GM21423 (cell line): ENCODE results near the gene ZNF362.
"Not testable (repeated sequence)": the region's sequence is repeated elsewhere in the genome, so short reads cannot be mapped to it uniquely, and the experiment has no call there.

Experiments
- ATAC-seq: cut with Tn5 transposase; IDR thresholded peaks from one replicate; pipeline ENCODE4 v1.9.1; 2021; ENCODE audit warnings: mild to moderate bottlenecking, moderate library complexity; ENCODE audit not compliant: unreplicated experiment

Gene ZNF362

DNA sequence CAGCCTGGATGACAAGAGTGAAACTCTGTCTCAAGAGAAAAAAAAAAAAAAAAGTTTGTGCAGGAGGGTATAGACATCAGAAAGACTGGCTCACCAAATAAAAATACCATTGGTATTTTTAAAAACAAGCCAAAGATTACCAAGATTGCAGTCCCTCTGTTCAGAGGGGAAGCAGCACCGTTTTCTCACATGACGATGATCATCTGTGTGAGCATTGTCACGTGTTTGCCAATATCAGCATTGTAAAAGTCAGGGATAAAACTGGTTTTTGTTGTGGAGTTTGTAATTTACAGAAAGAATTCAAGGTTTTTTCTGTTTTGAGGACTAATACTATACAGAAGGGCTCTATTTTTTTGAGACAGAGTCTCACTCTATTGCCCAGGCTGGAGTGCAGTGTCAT, 26.5 kb downstream of the ZNF362 start:
- ATAC-seq: no peak

GRCh38 chr1:33284049-33284448, 27.8 kb downstream of the ZNF362 start:
- no peak for ATAC-seq

DNA sequence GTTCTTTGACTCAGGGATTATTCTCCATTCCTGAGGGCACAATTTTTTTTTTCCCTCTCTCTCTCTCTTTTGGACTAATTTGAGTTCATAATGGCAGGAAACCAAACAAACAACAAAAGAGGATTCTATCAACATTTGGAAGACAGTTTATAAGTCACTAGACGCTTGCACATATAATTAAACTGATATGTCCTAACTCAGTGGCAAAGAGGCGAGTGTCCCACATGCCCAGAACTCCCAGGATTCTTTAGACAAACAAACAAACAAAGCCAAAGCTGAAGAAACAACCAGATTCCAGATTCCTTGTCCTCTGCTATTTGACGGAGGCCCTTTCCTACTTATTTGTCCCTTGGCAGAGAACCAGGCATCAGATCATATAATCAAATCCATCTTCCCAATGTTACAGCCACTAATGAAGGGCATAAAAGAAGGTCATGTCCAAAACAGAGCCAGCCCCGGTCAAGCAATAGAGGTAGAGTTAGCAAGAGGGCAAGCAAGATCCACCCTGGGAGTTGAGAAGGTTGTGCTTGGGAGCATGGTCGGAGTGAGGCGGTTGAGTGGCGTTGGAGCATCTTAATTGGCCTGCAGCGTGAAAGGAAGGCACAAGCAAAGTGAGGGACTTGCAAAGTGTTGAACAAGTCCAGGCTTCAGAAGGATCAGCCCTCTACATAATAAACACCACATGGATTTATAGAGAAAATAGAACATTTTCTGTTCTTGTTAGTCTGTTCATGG, 30.3 kb downstream of the ZNF362 start:
- ATAC-seq: no peak

DNA sequence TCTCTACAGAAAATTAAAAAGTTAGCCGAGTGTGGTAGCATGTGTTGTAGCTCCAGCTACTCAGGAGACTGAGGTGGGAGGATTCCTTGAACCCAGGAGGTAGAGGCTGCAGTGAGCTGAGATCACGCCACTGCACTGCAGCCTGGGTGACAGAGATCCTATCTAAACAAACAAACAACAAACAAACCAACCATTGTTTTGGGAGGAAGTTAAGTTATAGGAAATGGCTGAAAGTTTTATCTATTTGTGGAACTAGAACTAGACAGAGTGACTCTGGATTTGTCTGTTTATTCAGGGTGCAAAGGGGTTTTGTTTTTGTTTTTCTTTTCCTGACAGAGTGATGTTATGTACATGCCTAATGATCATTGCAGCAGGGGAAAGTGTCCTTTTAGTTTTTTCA, 31.0 kb downstream of the ZNF362 start:
- ATAC-seq: no peak

DNA sequence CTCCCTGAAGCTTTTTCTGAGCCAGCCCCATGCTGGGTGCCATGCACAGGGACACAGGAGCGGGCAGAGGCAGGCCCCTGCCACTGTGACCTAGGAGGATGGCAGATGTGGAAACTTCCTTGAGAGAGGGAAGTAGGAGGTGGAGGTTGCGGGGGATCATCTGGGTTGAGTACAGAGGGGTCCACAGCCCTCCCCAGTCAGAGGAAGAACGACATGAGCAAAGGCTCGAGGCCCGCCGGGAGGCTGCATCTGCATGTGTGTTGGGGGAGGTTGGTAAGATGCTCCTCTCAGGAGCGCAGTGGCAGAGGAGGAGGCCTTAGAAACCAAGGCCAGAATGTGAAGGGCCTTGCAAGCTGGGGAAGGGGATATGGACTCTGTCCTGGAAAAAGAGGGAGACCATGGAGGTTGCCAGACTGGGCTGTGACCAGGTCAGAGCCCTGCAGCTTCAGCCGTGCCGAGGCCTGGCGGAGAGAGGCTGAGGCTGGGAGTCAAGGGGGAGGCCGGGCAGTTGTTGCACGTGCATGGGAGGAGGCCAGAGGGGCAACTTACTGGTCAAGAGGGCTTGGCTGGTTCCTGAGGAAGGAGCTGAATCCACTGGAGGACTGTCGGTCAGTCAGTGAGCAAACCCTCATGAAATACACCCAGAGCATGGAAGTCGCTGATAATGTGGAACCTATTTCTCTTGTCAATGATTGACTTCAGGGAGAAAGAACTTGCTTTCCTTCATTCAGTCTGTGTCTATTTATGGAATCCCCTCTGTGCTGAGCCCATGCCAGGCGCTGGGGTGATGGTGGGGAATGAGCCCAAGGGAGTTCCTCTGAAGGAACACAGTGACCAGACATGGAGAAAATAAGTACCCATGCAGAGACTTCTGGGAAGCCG, 32.9 kb downstream of the ZNF362 start:
- ATAC-seq: no peak

GRCh38 chr1:33289858-33290154, 33.5 kb downstream of the ZNF362 start:
- no peak for ATAC-seq

GRCh38 chr1:33290615-33291014, 34.3 kb downstream of the ZNF362 start:
- ATAC-seq: not testable (repeated sequence)

DNA sequence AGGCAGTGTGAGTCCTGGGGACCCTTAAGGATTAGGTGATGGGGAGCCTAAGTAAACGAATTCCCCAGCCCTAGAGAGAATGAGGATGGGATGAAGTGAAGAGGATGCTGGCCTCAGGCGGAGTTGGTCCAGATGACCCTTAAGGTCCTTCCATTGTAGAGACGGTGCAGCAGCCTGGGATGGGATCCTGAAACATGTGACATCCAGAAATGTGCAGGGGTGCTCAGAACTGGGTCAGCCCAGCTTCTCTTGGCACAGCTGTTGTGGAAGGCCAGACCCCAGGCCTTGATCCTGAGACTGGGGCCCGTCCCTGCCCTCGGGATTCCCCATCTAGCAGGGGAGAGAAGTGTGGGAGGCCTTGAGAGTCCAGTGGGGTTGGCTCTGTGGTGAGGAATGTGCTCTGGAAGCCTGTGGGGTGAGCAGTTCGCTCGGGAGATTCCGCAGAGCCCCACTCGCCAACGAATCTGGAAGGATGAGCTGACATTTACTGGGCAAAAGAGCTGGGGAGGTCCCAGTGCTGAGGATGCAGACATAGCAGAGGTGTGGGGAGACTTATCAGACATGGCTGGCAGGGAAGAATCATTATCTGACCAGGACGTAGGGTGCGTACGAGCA, 36.5 kb downstream of the ZNF362 start:
- no peak for ATAC-seq

DNA sequence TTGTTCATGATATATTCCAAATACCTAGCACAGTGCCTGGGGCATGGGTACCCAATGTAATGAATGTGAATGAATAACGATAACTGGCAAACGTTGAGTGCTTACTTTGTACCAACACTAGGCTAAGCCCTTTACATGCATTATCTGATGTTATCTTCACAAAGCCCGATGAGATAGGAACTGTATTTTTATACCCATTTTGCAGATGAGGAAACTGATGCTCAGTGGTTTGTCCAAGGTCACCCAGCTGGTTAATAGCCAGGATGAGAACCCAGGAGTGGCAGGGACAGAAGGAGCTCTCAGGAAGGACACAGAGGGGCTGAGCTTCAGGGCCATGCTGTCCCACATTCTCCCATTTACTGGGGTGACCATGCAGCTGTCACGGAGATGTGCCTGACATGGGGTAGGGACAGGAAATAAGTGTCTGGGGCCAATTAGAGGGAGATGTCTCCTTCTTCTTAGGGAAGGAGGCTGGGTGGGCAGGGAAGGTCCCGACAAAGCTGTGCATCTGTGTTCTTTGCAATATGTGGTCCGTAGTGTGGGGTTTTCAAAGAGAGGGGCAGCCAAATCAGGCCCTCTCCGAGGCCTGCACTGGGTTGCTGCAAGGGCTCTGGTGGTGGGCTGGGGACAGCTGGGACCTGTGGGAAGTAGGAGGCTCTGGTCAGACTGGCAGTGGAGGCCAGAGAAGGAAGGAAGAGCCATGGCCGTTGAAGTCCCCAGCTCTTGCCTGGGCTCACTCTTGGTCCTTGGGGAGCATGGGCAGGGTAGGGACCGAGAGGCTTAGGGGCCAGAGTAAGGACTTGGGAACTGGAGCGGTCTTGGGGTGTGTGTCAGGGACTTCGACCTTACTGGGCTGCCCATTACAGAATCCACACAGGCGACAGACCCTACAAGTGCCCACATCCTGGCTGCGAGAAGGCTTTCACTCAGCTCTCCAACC, 38.0 kb downstream of the ZNF362 start:
- ATAC-seq: no peak

- no peak for ATAC-seq
Observed at GRCh38 chr1:33295023-33295422, 38.7 kb downstream of the ZNF362 start.

DNA sequence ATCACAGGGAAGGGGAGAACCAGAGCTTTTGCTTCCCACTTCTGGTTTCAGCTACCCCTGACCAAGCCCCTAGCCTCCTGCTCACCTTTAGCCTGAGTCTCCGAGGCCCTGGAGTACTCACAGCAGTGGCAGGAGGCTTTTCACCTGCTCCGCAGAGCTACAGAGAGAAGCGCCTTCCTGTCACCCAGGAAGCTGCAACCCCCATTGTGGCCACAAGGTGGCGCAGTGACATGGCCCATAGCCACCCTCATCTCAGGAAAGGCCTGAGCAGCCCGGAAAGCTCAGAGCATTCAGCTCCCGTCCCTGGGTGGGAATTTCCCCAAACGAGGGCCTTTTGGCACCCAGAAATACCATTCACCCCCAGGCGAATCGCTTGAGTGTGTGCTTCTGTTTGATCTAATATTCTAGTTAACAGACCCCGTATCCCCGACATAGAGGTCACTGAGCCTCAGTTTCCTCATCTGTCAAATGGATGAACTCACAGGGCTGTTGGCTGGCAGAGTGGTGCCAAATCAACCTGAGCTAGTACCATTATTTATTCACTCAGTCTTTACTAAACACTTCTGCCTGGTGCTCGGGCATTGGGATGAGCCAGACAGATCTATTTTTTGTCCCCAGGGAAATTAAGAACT, 39.3 kb downstream of the ZNF362 start:
- ATAC-seq: peak; percentile 67

- ATAC-seq: no peak
Observed at GRCh38 chr1:33296082-33296458, 39.8 kb downstream of the ZNF362 start.

- ATAC-seq: no peak
Observed at GRCh38 chr1:33296824-33297223, 40.5 kb downstream of the ZNF362 start.

DNA sequence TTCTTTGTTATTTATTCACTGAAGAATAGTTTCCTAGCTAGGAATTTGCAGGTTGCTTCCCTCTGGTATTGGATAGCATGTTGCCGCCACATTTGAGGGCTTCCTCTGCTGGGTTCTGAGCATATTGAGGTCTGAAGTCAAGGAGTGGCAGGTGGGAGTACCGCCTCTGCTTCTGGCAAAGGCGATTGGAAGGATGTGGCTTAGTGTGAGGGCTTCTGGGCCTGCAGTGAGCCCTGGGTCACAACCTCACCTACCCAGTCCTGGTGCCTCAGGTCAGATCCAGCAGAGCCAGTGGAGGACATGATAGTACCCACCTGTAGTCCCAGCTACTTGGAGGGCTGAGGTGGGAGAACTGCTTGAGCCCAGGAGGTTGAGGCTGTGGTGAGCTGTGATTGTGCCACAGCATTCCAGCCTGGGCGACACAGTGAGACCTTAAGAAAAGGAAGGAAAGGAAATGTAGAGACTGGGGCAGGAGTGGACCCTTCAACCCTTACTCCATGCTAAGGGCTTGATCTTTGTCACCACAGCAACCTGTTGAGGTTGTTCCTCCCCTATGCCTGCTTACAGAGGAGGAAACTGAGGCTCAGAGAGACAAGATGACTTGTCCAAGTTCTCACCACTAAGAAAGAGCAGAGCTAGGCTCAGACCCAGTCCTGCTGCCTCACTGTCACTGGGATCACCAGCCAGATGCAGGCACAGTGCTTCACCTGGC, 41.8 kb downstream of the ZNF362 start:
- ATAC-seq: no peak

- no peak for ATAC-seq
Observed at GRCh38 chr1:33298623-33299277, 42.5 kb downstream of the ZNF362 start.

DNA sequence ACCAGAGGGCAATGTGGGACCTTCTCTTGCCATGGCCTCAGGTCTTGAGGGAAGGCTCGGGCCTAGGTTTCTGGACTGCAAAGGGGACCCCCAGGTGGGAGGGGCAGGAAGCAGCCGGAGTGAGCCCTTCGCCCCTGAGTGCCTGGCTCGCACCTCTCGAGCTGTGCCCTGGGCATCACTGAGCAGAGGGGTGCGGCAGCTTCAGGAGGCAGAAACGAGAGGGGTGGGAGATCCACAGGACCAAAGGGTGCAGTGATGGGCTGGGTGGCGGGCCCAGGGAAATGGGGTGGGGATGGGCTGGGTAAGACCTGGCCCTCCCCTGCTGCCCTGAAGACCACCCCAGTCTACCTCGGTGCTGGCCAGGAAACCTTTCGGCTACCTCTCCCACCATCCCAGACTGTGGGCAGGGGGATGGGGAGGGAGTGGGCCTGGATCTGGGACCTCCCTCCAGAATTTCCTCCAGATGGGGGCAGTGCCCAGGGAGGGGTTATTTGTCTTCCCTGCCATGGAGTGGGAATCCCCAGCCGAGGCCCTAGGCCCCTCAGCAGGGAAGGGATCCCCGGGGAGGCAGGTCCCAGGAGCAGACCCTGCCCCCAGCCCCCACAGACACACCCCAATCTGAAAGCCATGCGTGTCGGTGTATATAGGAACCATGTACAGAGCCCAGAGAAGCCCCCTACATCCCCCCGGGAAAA, 43.3 kb downstream of the ZNF362 start:
- ATAC-seq: no peak

DNA sequence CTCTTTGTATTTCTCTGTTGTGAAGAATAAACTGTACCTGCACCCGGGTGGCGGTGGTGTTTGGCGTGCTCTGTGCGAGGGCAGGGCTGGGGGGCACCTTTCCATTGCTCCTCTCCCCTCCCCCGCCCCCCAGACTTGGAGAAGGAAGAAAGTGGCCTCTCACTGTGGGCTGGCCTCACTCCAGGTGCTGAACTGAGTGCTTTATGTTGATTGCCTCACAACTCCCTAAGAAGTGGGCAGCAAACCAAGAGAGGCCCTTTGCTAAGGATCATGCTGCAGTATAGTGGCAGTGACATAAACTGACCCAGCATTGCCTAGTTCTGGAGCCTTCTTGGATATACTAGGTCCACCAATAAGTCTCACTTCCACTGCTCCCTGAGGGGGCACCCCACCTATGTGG, 44.4 kb downstream of the ZNF362 start:
- no peak for ATAC-seq

- ATAC-seq: no peak
Observed at GRCh38 chr1:33301273-33301984, 45.1 kb downstream of the ZNF362 start.
